Stimulated activated CD4-positive, alpha-beta T cell treated with anti-CD3 and anti-CD28 coated beads, Interleukin-15, amount 100 ng/mL, for 48 hours (primary cell): ENCODE data around the gene INSL6.
"Not testable (repeated sequence)": the region's sequence is repeated elsewhere in the genome, so short reads cannot be mapped to it uniquely, and the experiment has no call there.

ENCODE experiments used
- DNase-seq, 2 donors: peaks; one replicate each; pipeline ENCODE4 v3.0.0-alpha.2; 2020; ENCODE audit warnings: low read depth in 2 of 2

The INSL6 gene, protein sequence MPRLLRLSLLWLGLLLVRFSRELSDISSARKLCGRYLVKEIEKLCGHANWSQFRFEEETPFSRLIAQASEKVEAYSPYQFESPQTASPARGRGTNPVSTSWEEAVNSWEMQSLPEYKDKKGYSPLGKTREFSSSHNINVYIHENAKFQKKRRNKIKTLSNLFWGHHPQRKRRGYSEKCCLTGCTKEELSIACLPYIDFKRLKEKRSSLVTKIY

DNA sequence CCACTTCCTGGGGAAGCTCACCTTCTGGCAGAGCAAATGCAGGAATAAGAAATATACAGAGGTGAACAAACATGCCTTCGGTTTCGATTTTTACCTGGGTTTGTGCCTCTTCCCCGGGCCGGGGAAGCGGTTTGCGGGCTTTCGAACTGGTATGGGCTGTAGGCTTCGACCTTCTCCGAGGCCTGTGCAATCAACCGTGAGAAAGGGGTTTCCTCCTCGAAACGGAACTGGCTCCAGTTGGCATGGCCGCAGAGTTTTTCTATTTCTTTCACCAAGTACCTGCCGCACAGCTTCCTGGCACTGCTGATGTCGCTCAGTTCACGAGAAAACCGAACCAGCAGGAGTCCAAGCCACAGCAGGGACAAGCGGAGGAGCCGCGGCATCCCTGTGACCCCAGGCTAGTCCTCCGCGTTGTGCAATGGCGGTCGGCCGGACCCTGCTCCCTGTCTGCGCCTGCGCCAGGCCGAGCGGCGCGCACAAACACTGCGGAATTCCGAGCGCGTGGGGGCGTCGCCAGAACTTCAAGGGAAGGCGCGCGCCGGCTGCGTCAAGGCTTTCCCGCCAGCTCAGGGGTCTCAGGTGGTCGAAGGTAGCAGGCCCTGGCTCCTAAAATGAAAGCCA lies at the start of gene INSL6:
Gene INSL6, minus strand, starts transcription at position 420 of the 621 bp plus-strand sequence. Its CDS starts 37 bp downstream, at position 383.
- DNase-seq, result no peak

GRCh38 chr9:5231212-5231611 lies 45.8 kb upstream of the INSL6 start, which contains the start of gene INSL4:
INSL4 (plus strand) TSS chr9:5231419; CDS start chr9:5231524, 105 bp downstream.
- DNase-seq, result no peak

DNA sequence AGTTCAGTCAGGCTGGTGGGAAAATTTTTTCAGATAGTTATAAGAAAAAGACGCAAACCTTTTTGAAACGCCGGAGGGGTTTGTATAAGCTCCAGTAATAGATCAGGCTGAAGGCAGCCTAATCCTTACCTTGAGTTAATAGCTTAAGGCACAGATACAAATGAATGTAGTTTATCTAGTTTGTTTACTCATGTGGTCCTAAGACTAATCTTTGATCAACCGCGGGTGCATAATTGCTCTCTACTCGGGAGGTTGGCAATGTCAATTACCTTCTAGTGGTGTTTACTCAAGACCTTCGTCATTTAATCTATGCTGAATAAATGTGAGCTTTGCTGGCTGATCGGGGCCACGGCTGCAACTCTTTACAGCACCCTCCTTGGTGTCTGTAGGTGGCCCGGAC lies 45.1 kb upstream of the INSL6 start:
- no peak for DNase-seq

GRCh38 chr9:5205071-5205470 lies 19.6 kb upstream of the INSL6 start:
- no peak for DNase-seq

GRCh38 chr9:5195463-5195862 lies 10.0 kb upstream of the INSL6 start:
- no peak for DNase-seq

DNA sequence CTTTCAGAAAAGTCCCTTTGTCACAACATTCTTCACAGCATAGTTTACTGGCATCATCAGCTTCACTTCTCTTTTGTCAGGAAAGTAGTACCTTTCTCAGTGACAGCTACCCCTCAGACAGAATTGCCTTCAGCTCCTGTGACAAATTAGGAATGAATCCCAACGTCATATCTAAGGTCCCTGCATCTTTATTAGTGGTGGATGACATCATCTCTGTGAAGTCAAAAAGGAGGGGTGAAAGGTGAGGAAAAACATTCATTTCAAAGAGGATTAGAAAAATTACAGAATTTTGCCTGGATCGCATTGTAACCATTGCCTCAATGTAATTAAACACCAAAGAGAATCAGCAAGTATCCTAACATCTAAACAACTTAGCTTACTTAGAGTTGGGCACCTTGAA lies 7.9 kb upstream of the INSL6 start:
- DNase-seq, result no peak

GRCh38 chr9:5191985-5192384 lies 6.5 kb upstream of the INSL6 start:
- DNase-seq, result no peak

DNA sequence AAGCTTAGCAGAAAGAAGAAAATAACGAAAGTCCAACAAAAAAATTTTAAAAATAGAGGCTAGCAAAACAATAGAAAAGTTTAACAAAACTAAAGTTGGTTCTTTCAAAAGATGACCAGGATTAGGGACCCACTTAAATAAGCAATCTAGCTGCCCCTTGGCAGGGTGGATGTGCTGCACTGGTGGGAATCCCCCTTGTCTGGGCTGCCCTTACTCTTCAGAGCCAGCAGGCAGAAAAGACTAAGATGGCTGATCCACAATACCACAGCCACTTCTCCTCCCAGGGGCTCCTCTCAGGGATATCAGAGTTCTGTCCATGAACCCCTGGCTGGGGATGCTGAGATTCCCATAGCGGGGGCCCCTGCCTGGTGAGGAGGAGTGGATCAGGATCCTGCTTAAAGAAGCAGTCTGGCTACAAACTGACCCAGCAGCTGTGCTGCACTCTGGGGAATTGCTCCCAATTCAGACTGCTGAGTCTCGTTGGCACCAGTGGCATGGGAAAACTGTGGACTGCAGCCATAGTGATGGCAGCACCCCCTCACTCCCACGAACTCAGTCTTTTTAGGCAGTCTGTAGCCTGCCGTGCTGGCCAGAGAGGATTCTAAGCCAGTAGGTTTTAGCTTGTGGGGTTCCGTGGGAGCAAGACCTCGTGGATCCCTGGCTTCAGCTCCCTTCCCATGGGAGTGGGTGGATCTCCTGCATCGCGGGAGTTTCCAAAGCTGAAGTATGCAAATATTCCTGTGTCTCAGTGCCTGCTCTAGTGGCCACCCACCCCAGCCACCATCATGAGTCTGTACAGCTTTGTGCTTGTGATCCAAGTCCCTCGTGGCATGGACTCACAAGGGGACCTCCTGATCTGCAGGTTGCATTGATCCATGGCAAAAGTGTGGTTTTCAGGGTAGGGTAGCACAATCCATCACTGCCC lies 2.9 kb upstream of the INSL6 start:
- DNase-seq, result no peak

- peak; percentile 6 to 30 for DNase-seq
These were observed 1.2 kb upstream of the INSL6 start for GRCh38 chr9:5186416-5187169.

- DNase-seq, result no peak
These were observed 663 bp downstream of the INSL6 start for GRCh38 chr9:5184776-5185175.

- DNase-seq, result not testable (repeated sequence)
These were observed 4.8 kb downstream of the INSL6 start for GRCh38 chr9:5180631-5181030.

GRCh38 chr9:5178126-5178805 lies 7.2 kb downstream of the INSL6 start:
- no peak for DNase-seq

GRCh38 chr9:5146241-5146640 lies 39.2 kb downstream of the INSL6 start:
- DNase-seq, result no peak

GRCh38 chr9:5144217-5144616 lies 41.2 kb downstream of the INSL6 start:
- no peak for DNase-seq

DNA sequence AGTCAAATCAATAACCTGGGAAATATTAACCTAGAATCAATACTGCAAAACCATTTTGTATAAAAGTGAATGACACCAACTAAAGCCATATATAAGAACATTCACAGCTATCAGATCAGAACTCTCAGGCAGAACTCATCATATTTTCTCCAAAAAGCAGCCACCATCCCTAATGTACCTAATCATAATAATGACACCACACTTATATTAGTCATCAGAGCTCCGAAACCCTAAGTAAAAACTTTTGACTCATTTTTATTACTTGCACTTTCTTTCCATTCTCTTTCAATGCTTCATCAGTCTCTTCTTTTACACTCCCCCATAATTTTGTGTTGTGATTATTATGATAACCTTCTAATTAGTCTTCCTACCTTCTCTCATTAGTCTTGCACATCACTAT lies 45.3 kb downstream of the INSL6 start:
- DNase-seq, result no peak

GRCh38 chr9:5122516-5122915 lies 62.9 kb downstream of the INSL6 start:
- DNase-seq, result no peak

GRCh38 chr9:5122116-5122515 lies 63.3 kb downstream of the INSL6 start:
- DNase-seq, result no peak

DNA sequence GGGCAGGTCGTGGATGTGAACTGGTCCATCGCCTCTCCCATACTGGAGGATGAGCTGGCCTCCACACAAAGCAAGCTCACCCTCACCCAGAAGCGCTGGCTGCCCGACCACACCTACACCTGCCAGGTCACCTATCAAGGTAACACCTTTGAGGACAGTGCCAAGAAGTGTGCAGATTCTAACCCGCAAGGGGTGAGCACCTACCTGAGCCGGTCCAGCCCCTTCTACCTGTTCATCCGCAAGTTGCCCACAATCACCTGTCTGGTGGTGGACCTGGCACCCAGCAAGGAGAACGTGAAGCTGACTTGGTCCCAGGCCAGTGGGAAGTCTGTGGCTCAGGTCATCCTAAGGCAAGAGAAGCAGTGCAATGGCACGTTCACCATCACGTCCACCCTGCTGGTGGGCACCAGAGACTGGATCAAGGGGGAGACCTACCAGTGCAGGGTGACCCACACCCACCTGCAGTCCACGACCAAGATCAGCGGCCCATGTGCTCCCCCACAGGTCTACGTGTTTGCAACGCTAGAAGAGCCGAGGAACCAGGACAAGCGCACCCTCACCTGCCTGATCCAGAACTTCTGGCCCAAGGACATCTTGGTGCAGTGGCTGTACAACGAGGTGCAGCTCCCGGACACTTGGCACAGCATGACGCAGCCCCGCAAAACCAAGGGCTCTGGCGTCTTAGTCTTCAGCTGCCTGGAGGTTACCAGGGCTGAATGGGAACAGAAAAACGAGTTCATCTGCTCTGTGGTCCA lies 71.3 kb downstream of the INSL6 start:
- no peak for DNase-seq
